K562 (cell line): ENCODE measurements around the gene COL4A6. TPM values are rescaled to one million over a fixed set of nuclear protein-coding genes. Genes with fewer than 3 reads are reported as not detected.

Experiments used
- ATAC-seq: fragments of 200-7000 bp; cut with Tn5 transposase; 3 replicates; pipeline ENCODE4 v1.9.1; 2020; ENCODE audit warnings: moderate library complexity
- BruUV-seq: library from RNA; stranded (reverse); fragments of 400-500 nt; replicated peaks from 2 replicates; lab custom pipeline; 2021; lab: Mats Ljungman, UMichigan
- CTCF ChIA-PET: fragments of 300-600 bp; formaldehyde crosslinking; extraction: SDS; loops from one replicate; lab custom pipeline; 2021; ENCODE audit warnings: low intra/inter-chr PET ratio; lab: Yijun Ruan, JAX
- POLR2A ChIA-PET: fragments of 300-600, 350-650 bp; sonication (Branson Sonifier 250); formaldehyde crosslinking; extraction: SDS; loops from one replicate; lab custom pipeline; 2021; ENCODE audit warnings: antibody characterized with exemption, inconsistent platforms; lab: Yijun Ruan, JAX
- DNase-seq, 4 experiments: peaks; one replicate each; pipeline versions ENCODE4 v3.0.0 to v3.0.0-alpha.2; 2011 to 2018; ENCODE audit warnings: low spot score in 3 of 4, mixed read lengths in 3 of 4; ENCODE audit errors: extremely low read depth in 1 of 4
- FAIRE-seq: peaks from 2 replicates; lab custom pipeline; 2011; peaks lifted over from hg19 to GRCh38; lab: Jason Lieb, UNC
- H2AFZ ChIP-seq: 2 replicates; pipeline ENCODE4 v1.6.0; 2011; ENCODE audit warnings: low read depth, low read length, control low read depth, inconsistent platforms
- H3K27ac ChIP-seq: fragments of 200-600 bp; 3 replicates; pipeline ENCODE4 v1.8.0; 2011; ENCODE audit warnings: low read depth, mild to moderate bottlenecking, control low read depth, inconsistent platforms, low read length, moderate library complexity, mixed read lengths; ENCODE audit errors: extremely low read depth
- H3K27me3 ChIP-seq, 2 experiments: fragments of 300-600 bp in 1 of 2; 2 replicates in 1 of 2; 3 replicates in 1 of 2; pipeline versions ENCODE4 v1.6.0 to v1.8.0; 2011; ENCODE audit warnings: inconsistent platforms in 2 of 2, low read length in 2 of 2, mild to moderate bottlenecking in 1 of 2, mixed read lengths in 1 of 2, moderate library complexity in 1 of 2; ENCODE audit not compliant: control insufficient read depth in 2 of 2, insufficient read depth in 2 of 2
- H3K36me3 ChIP-seq: fragments of 300-600 bp; 3 replicates; pipeline ENCODE4 v1.8.0; 2011; ENCODE audit warnings: mild to moderate bottlenecking, low read length, inconsistent platforms; ENCODE audit not compliant: control insufficient read depth, insufficient read depth
- H3K4me1 ChIP-seq, 2 experiments: fragments of 200-600 bp in 1 of 2; replicated peaks in 1 of 2; 2 replicates in 1 of 2; 3 replicates in 1 of 2; pipeline versions ENCODE4 v1.5.1 to v1.8.0; 2011; ENCODE audit warnings: inconsistent platforms in 2 of 2, low read length in 2 of 2, mild to moderate bottlenecking in 1 of 2, mixed read lengths in 1 of 2, moderate library complexity in 1 of 2; ENCODE audit not compliant: control insufficient read depth in 2 of 2, insufficient read depth in 2 of 2
- H3K4me2 ChIP-seq: 2 replicates; pipeline ENCODE4 v1.6.1; 2011; ENCODE audit warnings: low read length, control low read depth, inconsistent platforms, mixed read lengths; ENCODE audit not compliant: insufficient read depth
- H3K4me3 ChIP-seq: fragments of 200-600 bp; sonication (generic), shearing (Covaris generic); 2 replicates; pipeline ENCODE4 v1.5.1; 2016; ENCODE audit warnings: control low read depth, inconsistent platforms
- H3K79me2 ChIP-seq: fragments of 200-600 bp; 3 replicates; pipeline ENCODE4 v1.8.0; 2011; ENCODE audit warnings: low read length, inconsistent platforms; ENCODE audit not compliant: control insufficient read depth, insufficient read depth
- H3K9ac ChIP-seq, 2 experiments: 2 replicates each; pipeline versions ENCODE4 v1.6.0 to v1.6.1; 2011; ENCODE audit warnings: low read depth in 2 of 2, low read length in 2 of 2, control low read depth in 1 of 2, inconsistent platforms in 1 of 2, mild to moderate bottlenecking in 1 of 2, mixed read lengths in 1 of 2; ENCODE audit not compliant: insufficient read depth in 1 of 2
- H3K9me1 ChIP-seq: one replicate; pipeline ENCODE4 v1.6.0; 2011; ENCODE audit warnings: inconsistent platforms, mild to moderate bottlenecking, low read length, moderate library complexity; ENCODE audit not compliant: control insufficient read depth, insufficient read depth
- H3K9me3 ChIP-seq: replicated peaks from 2 replicates; pipeline ENCODE4 v1.5.1; 2011; ENCODE audit warnings: low read depth, low read length, inconsistent platforms; ENCODE audit not compliant: control insufficient read depth, insufficient read depth
- H4K20me1 ChIP-seq: replicated peaks from 2 replicates; pipeline ENCODE4 v1.6.1; 2011; ENCODE audit warnings: low read length, inconsistent platforms, mixed read lengths; ENCODE audit not compliant: control insufficient read depth, insufficient read depth
- CBX3 ChIP-seq, 2 experiments: IDR thresholded peaks; 1 replicate in 1 of 2; 2 replicates in 1 of 2; pipeline ENCODE4 v1.6.1; 2012; ENCODE audit warnings: inconsistent platforms in 2 of 2, low read length in 2 of 2, borderline replicate concordance in 1 of 2, control low read depth in 1 of 2
- E4F1 ChIP-seq: fragments of 250-450 bp; sonication (Bioruptor Pico); IDR thresholded peaks from 2 replicates; pipeline ENCODE4 v1.5.0; 2021; ENCODE audit warnings: mild to moderate bottlenecking, borderline replicate concordance
- IRF2 ChIP-seq: sonication (generic); formaldehyde crosslinking; IDR thresholded peaks from 2 replicates; pipeline ENCODE4 v1.8.1; 2022; ENCODE audit warnings: mild to moderate bottlenecking, missing genetic modification reagents
- KAT8 ChIP-seq: fragments of 450-650 bp; IDR thresholded peaks from 2 replicates; pipeline ENCODE4 v1.6.1; 2016; ENCODE audit warnings: low read depth, mild to moderate bottlenecking
- POU5F1 ChIP-seq: fragments of 150-350 bp; IDR thresholded peaks from 2 replicates; pipeline ENCODE4 v1.6.1; 2014; ENCODE audit warnings: borderline replicate concordance, low read length, low read depth, mild to moderate bottlenecking; ENCODE audit not compliant: partially characterized antibody
- RUNX1 ChIP-seq: sonication (generic); IDR thresholded peaks from 2 replicates; pipeline ENCODE4 v1.6.1; 2016; ENCODE audit warnings: antibody characterized with exemption, low read depth
- TBP ChIP-seq: optimal IDR thresholded peaks from 2 replicates; pipeline ENCODE3; 2011; ENCODE audit warnings: low read depth, low read length, improper control_type of control experiment
- ZNF324 ChIP-seq: fragments of 250-450 bp; sonication (Bioruptor Pico); IDR thresholded peaks from 2 replicates; pipeline ENCODE4 v1.4.0; 2020; ENCODE audit warnings: mild to moderate bottlenecking
- ZNF76 ChIP-seq: fragments of 250-450 bp; sonication (Bioruptor Pico); IDR thresholded peaks from 2 replicates; pipeline ENCODE4 v1.4.0; 2020; ENCODE audit warnings: mild to moderate bottlenecking, moderate library complexity, borderline replicate concordance
- ZNF830 ChIP-seq: fragments of 250-450 bp; sonication (Bioruptor Pico); IDR thresholded peaks from 2 replicates; pipeline ENCODE4 v1.5.0; 2021; ENCODE audit warnings: mild to moderate bottlenecking
- WGBS: fragments of 100-300 bp; shearing (Covaris generic); methylation state at CpG from one replicate; pipeline ENCODE4 v1.1.6; 2016; ENCODE audit warnings: low coverage, mixed read lengths; ENCODE audit not compliant: insufficient coverage; ENCODE audit errors: missing lambda C conversion rate; 5-methylcytosine and 5-hydroxymethylcytosine counted together
- in situ Hi-C: fragments of 300-500 bp; cut with MboI; formaldehyde crosslinking; loops from 4 replicates; pipeline ENCODE4 v1.15.0; 2018; ENCODE audit warnings: inconsistent platforms, mixed read lengths
- intact Hi-C: fragments of 100-400 bp; cut with micrococcal nuclease; formaldehyde crosslinking; loops from 2 replicates; pipeline ENCODE4 v1.14.2; 2022
- polyA plus RNA-seq, 8 experiments: library from polyadenylated mRNA; depleted of rRNA in 4 of 8; stranded (reverse) in 5 of 8; unstranded in 3 of 8; fragments of >200 nt; fragmentation: Nextera tagmentation in 2 of 8; fragmentation: Illumina TruSeq in 1 of 8; extraction: Ambion mirVana in 2 of 8; extraction: Trizol in 1 of 8; gene quantifications; 2 replicates each; pipeline versions ENCODE4 v1.2.1 to v1.2.3, GENCODE V29; 2011 to 2014; ENCODE audit warnings: inconsistent platforms in 1 of 8, missing spikeins in 1 of 8
- total RNA-seq, 7 experiments: library from RNA; depleted of rRNA in 6 of 7; stranded (reverse); fragments of >200 nt in 6 of 7; fragmentation: Illumina TruSeq in 2 of 7; extraction: Trizol in 2 of 7; gene quantifications; 2 replicates each; pipeline versions ENCODE4 v1.2.1 to v1.2.3, GENCODE V29; 2011 to 2021; ENCODE audit warnings: low replicate concordance in 1 of 7
- TF ChIP-seq, protein P1 (sequence below): IDR thresholded peaks from 2 replicates; pipeline ENCODE4 v1.6.1; 2011; ENCODE audit not compliant: insufficient read length; ENCODE audit errors: extremely low read depth

The COL4A6 gene
- total and polyA plus RNA-seq, 9 of the 15 experiments (the other 6 are each of a cell fraction or from before 2014, with no cell fraction given) = 0.02 to 0.05 TPM; not detected in 7

DNA sequence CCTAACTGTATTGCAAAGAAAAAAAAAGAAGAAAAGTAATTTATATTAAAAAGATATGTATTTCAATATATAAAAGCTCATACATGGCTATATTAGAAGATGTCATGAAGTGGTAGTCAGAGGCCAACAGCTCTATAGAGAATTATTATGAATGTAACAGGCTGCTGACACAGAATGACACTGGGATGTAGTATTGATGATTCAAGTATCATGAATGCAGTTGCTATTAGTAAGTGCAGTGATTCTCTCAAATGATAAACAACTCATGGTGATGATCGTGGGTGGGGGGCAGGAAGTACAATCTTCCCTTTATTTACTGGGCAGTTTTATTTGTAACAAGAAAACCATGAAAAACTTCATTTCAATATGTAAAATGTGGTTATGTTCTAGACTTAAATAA, 124.6 kb downstream of the COL4A6 start:
- ChIA-PET CTCF (no interaction called here), POLR2A (no interaction called here)
- H3K9ac ChIP-seq = no peak overlapping the region
- intact Hi-C loops (no loop called here), in situ Hi-C loops (no loop called here)
- H3K9me3 ChIP-seq = no peaks in the 10 kb centered on the region
- no peak for DNase-seq
- H3K9me1 ChIP-seq = no peaks in the 10 kb centered on the region
- no peaks in the 10 kb centered on the region for H3K36me3 ChIP-seq
- no peak overlapping the region for H2AFZ ChIP-seq
- H3K4me1 ChIP-seq = no peaks in the 10 kb centered on the region
- H3K27ac ChIP-seq = no peak overlapping the region
- no TSS peak for BruUV-seq
- no peak overlapping the region for H3K4me3 ChIP-seq
- no peaks in the 10 kb centered on the region for H4K20me1 ChIP-seq
- no peaks in the 10 kb centered on the region for H3K79me2 ChIP-seq
- ATAC-seq = no peak
- H3K4me2 ChIP-seq = no peak overlapping the region
- FAIRE-seq = no peak
- 22% methylated on average over 1 of the region's 1 CpG for WGBS
- TF ChIP-seq KAT8 (no peak), ZNF76 (CRISPR knock-in tag) (no peak), RUNX1 (no peak), IRF2 (CRISPR knock-in tag) (no peak), E4F1 (CRISPR knock-in tag) (no peak), ZNF830 (CRISPR knock-in tag) (no peak), ZNF324 (CRISPR knock-in tag) (no peak), POU5F1 (no peak), CBX3 (IDR thresholded peaks at IDR 0.05; ENCODE audit: borderline replicate concordance in 1 of 2, low read length in 2 of 2) (no peak), TBP (no peak)
- TF ChIP-seq, protein P1, sequence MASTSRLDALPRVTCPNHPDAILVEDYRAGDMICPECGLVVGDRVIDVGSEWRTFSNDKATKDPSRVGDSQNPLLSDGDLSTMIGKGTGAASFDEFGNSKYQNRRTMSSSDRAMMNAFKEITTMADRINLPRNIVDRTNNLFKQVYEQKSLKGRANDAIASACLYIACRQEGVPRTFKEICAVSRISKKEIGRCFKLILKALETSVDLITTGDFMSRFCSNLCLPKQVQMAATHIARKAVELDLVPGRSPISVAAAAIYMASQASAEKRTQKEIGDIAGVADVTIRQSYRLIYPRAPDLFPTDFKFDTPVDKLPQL = no peak
- no peaks in the 10 kb centered on the region for H3K27me3 ChIP-seq
